Dendritic cell treated with granulocyte-macrophage colony-stimulating factor and Interleukin-4, amounts not matched to agents 40 ng/mL and 50 ng/mL, for 4 days (primary cell): ENCODE data around the gene ENTPD6.

Experiments
- H3K27ac Mint-ChIP-seq: one replicate; pipeline ENCODE4 v1.8.0; 2022; ENCODE audit warnings: mild to moderate bottlenecking, mixed read lengths
- H3K27me3 Mint-ChIP-seq: one replicate; pipeline ENCODE4 v1.8.0; 2022; ENCODE audit warnings: mild to moderate bottlenecking, mixed read lengths
- H3K36me3 Mint-ChIP-seq: one replicate; pipeline ENCODE4 v1.8.0; 2022; ENCODE audit warnings: low read depth, mixed read lengths
- H3K4me1 Mint-ChIP-seq: one replicate; pipeline ENCODE4 v1.8.0; 2022; ENCODE audit warnings: low read depth, mixed read lengths
- H3K4me3 Mint-ChIP-seq: one replicate; pipeline ENCODE4 v1.8.0; 2022; ENCODE audit warnings: mild to moderate bottlenecking, moderate library complexity, mixed read lengths
- H3K9me3 Mint-ChIP-seq: one replicate; pipeline ENCODE4 v1.8.0; 2022; ENCODE audit warnings: mixed read lengths
- intact Hi-C: fragments of 100-400 bp; cut with micrococcal nuclease; formaldehyde crosslinking; loops from one replicate; pipeline ENCODE4 v1.15.0; 2022

Gene ENTPD6

GRCh38 chr20:25196786-25197120 lies 1.2 kb downstream of the ENTPD6 start:
- intact Hi-C loops = loop anchor here (1.0 to 5.0 kb wide), 2 partner anchors 52 to 204 kb away; partner anchors contain the start of genes APMAP and PYGB
- Mint-ChIP-seq H3K9me3 (no peaks in the 10 kb centered on the region), H3K4me3 (peak overlapping the region; percentile 97), H3K27me3 (peaks cover 3% of the 10 kb centered on the region), H3K4me1 (peaks cover 55% of the 10 kb centered on the region), H3K27ac (peak overlapping the region; percentile 75), H3K36me3 (peaks cover 50% of the 10 kb centered on the region)

- H3K27me3 Mint-ChIP-seq = no peaks in the 10 kb centered on the region
- peaks cover 61% of the 10 kb centered on the region for H3K4me1 Mint-ChIP-seq
- H3K4me3 Mint-ChIP-seq = peak overlapping the region; percentile 97
- peaks cover 51% of the 10 kb centered on the region for H3K36me3 Mint-ChIP-seq
- peak overlapping the region; percentile 75 for H3K27ac Mint-ChIP-seq
- H3K9me3 Mint-ChIP-seq = no peaks in the 10 kb centered on the region
- intact Hi-C loops = loop anchor here (5.0 kb wide), 1 partner anchor 205 kb away; the partner anchor contains the start of gene APMAP
Observed at GRCh38 chr20:25197183-25197869, 1.8 kb downstream of the ENTPD6 start.

- Mint-ChIP-seq H3K4me3 (no peak overlapping the region), H3K27me3 (no peaks in the 10 kb centered on the region), H3K27ac (no peak overlapping the region), H3K9me3 (no peaks in the 10 kb centered on the region), H3K4me1 (peaks cover 66% of the 10 kb centered on the region), H3K36me3 (peaks cover 51% of the 10 kb centered on the region)
- intact Hi-C loops = loop anchor here (5.0 kb wide), 1 partner anchor 206 kb away; the partner anchor contains the start of gene APMAP
Observed at GRCh38 chr20:25197870-25198190, 2.3 kb downstream of the ENTPD6 start.

- H3K4me3 Mint-ChIP-seq = no peak overlapping the region
- H3K27me3 Mint-ChIP-seq = no peaks in the 10 kb centered on the region
- H3K4me1 Mint-ChIP-seq = peaks cover 76% of the 10 kb centered on the region
- peak overlapping the region; percentile 58 for H3K27ac Mint-ChIP-seq
- peaks cover 58% of the 10 kb centered on the region for H3K36me3 Mint-ChIP-seq
- intact Hi-C loops = loop anchor here (5.0 kb wide), 1 partner anchor 207 kb away; the partner anchor contains the start of gene APMAP
- H3K9me3 Mint-ChIP-seq = no peaks in the 10 kb centered on the region
Observed at GRCh38 chr20:25198663-25199383, 3.3 kb downstream of the ENTPD6 start.

DNA sequence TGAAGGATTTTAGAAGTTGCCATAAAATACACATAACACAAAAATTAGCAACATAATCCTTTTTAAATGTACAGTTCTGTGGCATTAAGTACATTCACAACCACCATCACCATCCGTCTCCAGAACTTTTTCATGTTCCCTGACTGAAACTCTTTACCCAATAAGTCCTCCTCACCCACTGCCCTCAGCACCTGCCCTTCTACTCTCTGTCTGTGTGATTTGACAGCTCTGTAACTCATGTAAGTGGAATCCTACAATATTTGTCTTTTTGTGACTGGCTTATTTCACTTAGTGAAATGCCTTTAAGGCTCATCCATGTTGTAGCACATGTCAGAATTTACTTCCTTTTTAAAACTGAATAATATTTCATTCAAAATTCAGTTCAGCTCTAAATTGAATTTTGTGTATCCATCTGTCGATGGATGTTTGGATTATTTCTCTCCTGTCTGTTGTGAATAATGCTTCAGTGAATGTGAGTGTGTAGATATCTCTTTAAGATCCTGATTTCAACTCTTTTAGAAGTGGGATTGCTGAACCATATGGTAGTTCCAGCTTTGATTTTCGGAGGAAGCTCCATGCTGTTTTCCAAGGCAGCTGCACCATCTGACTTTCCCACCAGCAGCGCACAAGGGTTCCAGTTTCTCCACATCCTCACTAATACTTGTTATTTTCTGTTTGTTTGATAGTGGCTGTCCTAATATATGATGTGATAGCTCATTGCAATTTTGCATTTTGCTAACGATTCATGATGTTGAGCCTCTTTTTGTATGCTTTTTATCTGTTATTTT lies 4.2 kb downstream of the ENTPD6 start:
- H3K36me3 Mint-ChIP-seq = peaks cover 58% of the 10 kb centered on the region
- intact Hi-C loops = loop anchor here (5.0 to 10.0 kb wide), 4 partner anchors 115 to 423 kb away; partner anchors contain the start of genes APMAP and NANP
- H3K4me3 Mint-ChIP-seq = no peak overlapping the region
- peaks cover 83% of the 10 kb centered on the region for H3K4me1 Mint-ChIP-seq
- no peaks in the 10 kb centered on the region for H3K9me3 Mint-ChIP-seq
- H3K27me3 Mint-ChIP-seq = no peaks in the 10 kb centered on the region
- H3K27ac Mint-ChIP-seq = peak overlapping the region; percentile 58

DNA sequence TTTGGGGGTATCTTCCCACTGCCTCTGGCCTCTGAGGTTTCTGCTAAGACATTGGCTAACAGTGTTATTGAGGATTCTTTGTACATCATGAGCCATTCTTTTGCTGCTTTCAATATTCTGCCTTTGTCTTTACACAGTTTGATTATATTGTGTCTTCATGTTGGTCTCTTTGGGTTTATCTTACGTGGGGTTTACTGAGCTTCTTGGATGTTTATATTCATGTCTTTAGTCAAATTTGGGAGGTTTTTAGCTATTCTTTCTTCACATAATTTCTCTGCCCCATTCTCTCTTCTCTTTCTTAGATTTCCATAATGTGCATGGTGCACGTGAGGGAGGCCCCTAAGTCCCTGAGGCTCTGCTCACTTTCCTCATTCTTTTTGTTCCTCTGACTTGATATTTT lies 7.6 kb downstream of the ENTPD6 start:
- H3K27me3 Mint-ChIP-seq = no peaks in the 10 kb centered on the region
- H3K4me1 Mint-ChIP-seq = peaks cover 87% of the 10 kb centered on the region
- H3K27ac Mint-ChIP-seq = peak overlapping the region; percentile 95
- H3K4me3 Mint-ChIP-seq = peak overlapping the region; percentile 47
- peaks cover 70% of the 10 kb centered on the region for H3K36me3 Mint-ChIP-seq
- intact Hi-C loops = loop anchor here (5.0 to 10.0 kb wide), 3 partner anchors 112 to 419 kb away; partner anchors contain the start of gene NANP
- no peaks in the 10 kb centered on the region for H3K9me3 Mint-ChIP-seq

- H3K9me3 Mint-ChIP-seq = no peaks in the 10 kb centered on the region
- H3K27ac Mint-ChIP-seq = peak overlapping the region; percentile 95
- intact Hi-C loops = loop anchor here (5.0 to 10.0 kb wide), 3 partner anchors 111 to 418 kb away; partner anchors contain the start of gene NANP
- H3K4me3 Mint-ChIP-seq = peak overlapping the region; percentile 47
- H3K27me3 Mint-ChIP-seq = no peaks in the 10 kb centered on the region
- H3K36me3 Mint-ChIP-seq = peaks cover 66% of the 10 kb centered on the region
- H3K4me1 Mint-ChIP-seq = peaks cover 82% of the 10 kb centered on the region
Observed at GRCh38 chr20:25203871-25204320, 8.4 kb downstream of the ENTPD6 start.

DNA sequence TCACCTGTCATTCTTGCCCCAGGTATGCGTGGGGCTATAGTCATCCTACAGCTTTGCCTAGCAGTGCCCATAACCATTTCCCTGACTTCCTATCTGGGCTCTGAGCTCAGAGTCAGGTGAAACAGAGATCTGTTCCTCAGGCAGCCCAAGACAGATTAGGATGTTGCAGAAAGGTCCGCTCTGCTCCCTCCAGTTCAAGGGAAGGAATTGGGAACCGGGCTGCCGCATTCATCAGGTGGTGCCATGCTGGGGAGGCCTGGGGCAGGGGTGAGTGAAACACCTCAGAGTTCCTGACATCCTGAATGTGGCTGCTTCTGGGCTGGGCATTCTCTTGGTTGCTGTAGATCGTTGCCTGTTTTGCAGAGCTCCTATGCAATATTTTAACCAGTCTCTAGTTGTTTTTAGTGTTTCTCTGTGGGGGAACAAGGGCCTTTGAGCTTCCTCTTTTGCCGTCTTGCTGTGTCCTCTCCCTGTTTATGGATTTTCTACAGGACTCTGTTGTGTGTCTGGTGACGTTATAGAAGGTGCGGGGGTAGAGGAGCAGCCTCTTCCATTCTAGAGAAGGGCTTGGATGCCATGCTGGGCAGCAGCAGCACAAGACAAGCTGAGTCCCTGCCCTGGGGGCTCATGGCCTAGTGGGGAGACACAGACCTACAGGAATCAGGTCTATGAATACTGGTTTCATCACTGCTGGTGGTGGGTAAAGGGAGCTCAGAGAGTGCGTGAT lies 9.2 kb downstream of the ENTPD6 start:
- H3K4me3 Mint-ChIP-seq = peak overlapping the region; percentile 68
- intact Hi-C loops = loop anchor here (5.0 to 10.0 kb wide), 3 partner anchors 110 to 418 kb away; partner anchors contain the start of gene NANP

DNA sequence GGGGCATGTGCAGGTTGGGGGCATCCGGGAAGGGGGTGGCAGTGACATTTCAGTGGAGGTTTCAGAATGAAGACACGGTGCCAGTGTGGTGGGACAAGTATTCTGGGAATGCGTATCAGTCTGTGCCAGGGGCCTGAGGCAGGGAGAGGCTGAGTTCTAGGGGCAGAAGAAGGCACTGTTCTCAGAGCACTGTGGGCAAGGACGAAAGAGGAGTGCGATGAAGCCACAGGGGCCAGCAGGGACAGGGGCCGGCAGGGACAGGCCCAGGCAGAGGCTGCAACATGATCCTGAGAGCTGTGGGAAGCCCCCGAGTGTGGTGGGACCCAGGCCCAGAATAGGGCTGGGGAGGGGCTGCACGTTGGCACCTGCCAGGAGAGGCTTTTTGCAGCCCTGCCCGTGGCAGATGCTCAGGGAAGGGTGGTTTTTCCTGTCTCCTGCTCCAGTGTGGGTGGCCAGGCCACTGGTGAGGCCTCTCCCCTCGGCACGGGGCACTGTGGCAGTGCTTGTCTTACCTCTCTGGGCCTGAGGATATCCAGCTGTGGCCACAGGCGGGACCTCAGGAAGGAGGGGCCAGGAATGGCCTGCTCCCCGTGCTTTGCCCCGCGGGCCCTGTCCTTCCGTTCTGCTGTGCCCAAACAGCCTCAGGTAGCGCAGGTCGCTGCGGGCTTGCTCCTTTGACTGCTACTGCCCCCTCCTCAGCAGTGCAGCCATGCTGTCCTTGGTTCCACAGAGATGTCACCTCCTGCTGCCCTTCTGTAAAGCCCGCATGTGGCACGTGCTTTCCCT lies 10.0 kb downstream of the ENTPD6 start:
- Mint-ChIP-seq H3K4me1 (peaks cover 66% of the 10 kb centered on the region), H3K36me3 (peaks cover 67% of the 10 kb centered on the region), H3K4me3 (peak overlapping the region; percentile 68), H3K27ac (peak overlapping the region; percentile 95), H3K27me3 (no peaks in the 10 kb centered on the region), H3K9me3 (no peaks in the 10 kb centered on the region)
- intact Hi-C loops = loop anchor here (10.0 kb wide), 1 partner anchor 109 kb away; no protein-coding TSS in a partner anchor

More for the DNA sequence above, 9.2 kb downstream of the ENTPD6 start:
- H3K27ac Mint-ChIP-seq = peak overlapping the region; percentile 95
- peaks cover 62% of the 10 kb centered on the region for H3K36me3 Mint-ChIP-seq
- no peaks in the 10 kb centered on the region for H3K27me3 Mint-ChIP-seq
- no peaks in the 10 kb centered on the region for H3K9me3 Mint-ChIP-seq
- H3K4me1 Mint-ChIP-seq = peaks cover 74% of the 10 kb centered on the region

DNA sequence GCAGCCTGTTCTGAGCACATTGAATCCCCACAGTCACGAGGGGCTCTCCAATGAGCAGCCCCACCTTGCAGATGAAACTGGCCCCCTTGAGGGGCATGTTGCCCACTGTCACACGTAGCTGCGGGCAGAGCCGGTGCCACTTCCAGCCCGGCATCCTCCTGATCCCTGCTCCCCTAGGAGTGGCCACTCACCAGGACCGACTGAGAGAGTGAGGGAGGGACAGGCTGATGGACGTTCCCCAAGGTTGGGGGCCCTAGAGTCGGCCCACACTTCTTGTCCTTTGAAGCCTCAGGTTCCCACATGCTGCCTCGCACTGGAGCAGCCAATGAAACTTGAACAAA lies 10.5 kb downstream of the ENTPD6 start:
- intact Hi-C loops = loop anchor here (10.0 kb wide), 1 partner anchor 109 kb away; no protein-coding TSS in a partner anchor
- H3K27me3 Mint-ChIP-seq = no peaks in the 10 kb centered on the region
- H3K4me3 Mint-ChIP-seq = no peak overlapping the region
- H3K36me3 Mint-ChIP-seq = peaks cover 67% of the 10 kb centered on the region
- H3K9me3 Mint-ChIP-seq = no peaks in the 10 kb centered on the region
- H3K4me1 Mint-ChIP-seq = peaks cover 61% of the 10 kb centered on the region
- H3K27ac Mint-ChIP-seq = peak overlapping the region; percentile 95

DNA sequence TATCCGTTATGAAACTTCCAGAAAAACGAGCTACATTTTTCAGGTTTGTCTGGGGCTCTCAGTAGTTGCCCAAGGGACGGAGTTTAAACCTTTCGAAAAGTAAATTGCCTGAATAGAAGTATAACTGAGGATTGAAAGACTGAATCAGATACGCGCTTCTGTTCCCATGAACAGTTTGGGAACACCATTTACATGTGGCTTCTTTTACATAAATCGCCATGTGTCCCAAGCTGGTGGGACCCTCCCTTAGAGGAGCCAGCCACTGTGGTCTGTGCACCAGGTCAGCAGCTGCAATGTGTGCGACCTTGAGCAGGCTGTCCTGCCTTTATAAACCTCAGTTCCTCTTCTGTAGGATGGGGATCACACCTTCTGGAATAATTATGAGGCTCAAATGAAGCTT lies 11.0 kb downstream of the ENTPD6 start:
- no peaks in the 10 kb centered on the region for H3K27me3 Mint-ChIP-seq

DNA sequence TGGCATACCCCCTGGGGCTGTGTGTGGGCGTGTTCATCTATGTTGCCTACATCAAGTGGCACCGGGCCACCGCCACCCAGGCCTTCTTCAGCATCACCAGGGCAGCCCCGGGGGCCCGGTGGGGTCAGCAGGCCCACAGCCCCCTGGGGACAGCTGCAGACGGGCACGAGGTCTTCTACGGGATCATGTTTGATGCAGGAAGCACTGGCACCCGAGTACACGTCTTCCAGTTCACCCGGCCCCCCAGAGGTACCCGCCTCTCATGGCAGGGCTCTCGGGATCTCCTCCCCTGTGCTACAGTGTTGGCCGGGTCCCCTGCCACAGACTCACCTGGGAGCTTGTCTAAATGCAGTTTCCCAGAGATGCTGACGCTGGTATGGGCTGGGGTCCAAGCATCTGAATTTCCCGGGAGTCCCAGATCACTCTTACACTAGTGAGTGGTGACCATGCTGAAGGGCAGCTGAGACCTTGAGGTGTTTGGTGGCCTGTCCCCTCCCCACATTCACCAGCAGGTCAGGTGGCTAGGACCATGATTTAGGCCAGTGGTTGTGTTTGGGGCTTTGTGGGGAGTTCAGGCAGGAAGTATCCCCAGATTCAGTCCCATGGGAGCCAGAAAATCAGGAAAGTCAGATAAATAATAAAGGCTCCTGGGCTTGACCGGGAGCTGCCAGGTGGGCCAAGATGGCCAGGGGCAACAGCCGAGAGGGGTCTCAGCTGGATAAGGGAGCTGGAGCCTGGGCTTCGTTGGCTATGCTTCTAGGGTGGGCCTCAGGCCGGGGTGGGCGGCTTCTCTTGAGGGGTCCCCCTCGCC lies 11.8 kb downstream of the ENTPD6 start:
- Mint-ChIP-seq H3K27ac (peak overlapping the region; percentile 95), H3K4me1 (peaks cover 48% of the 10 kb centered on the region)

More for the DNA sequence above, 11.0 kb downstream of the ENTPD6 start:
- Mint-ChIP-seq H3K9me3 (no peaks in the 10 kb centered on the region), H3K4me3 (no peak overlapping the region), H3K27ac (peak overlapping the region; percentile 95), H3K36me3 (peaks cover 67% of the 10 kb centered on the region), H3K4me1 (peaks cover 56% of the 10 kb centered on the region)
- intact Hi-C loops = loop anchor here (10.0 kb wide), 1 partner anchor 108 kb away; no protein-coding TSS in a partner anchor

More for the DNA sequence above, 11.8 kb downstream of the ENTPD6 start:
- Mint-ChIP-seq H3K4me3 (no peak overlapping the region), H3K9me3 (no peaks in the 10 kb centered on the region), H3K27me3 (no peaks in the 10 kb centered on the region), H3K36me3 (peaks cover 72% of the 10 kb centered on the region)
- intact Hi-C loops = loop anchor here (10.0 kb wide), 1 partner anchor 107 kb away; no protein-coding TSS in a partner anchor
